GM12878 (cell line): ENCODE results near the gene CFAP53. TPM values are rescaled to one million over a fixed set of nuclear protein-coding genes. Genes with fewer than 3 reads are reported as not detected.

Experiments
- BHLHE40 ChIP-seq, 2 experiments: fragments of 450-650 bp in 1 of 2; IDR thresholded peaks; 2 replicates each; pipeline ENCODE4 v1.6.1; 2011 to 2017; ENCODE audit warnings: low read depth in 2 of 2, borderline replicate concordance in 1 of 2, improper control_type of control experiment in 1 of 2, low read length in 1 of 2, mild to moderate bottlenecking in 1 of 2
- CBX5 ChIP-seq: sonication (generic); IDR thresholded peaks from 2 replicates; pipeline ENCODE4 v1.6.1; 2016; ENCODE audit warnings: low read depth, moderate library complexity, mild to moderate bottlenecking, inconsistent platforms
- E2F4 ChIP-seq: IDR thresholded peaks from 2 replicates; pipeline ENCODE4 v1.6.1; 2012; ENCODE audit warnings: low read depth, low read length, improper control_type of control experiment
- E2F8 ChIP-seq: fragments of 450-650 bp; IDR thresholded peaks from 2 replicates; pipeline ENCODE4 v1.6.1; 2018; ENCODE audit warnings: mild to moderate bottlenecking, low read depth, moderate library complexity; ENCODE audit not compliant: partially characterized antibody
- EP300 ChIP-seq, 2 experiments: fragments of 150-350 bp in 1 of 2; IDR thresholded peaks; 2 replicates each; pipeline ENCODE4 v1.6.1; 2011 to 2012; ENCODE audit warnings: low read depth in 2 of 2, low read length in 2 of 2, borderline replicate concordance in 1 of 2, improper control_type of control experiment in 1 of 2, inconsistent platforms in 1 of 2; ENCODE audit not compliant: control insufficient read depth in 1 of 2
- HDAC2 ChIP-seq: fragments of 200-600 bp; sonication (generic); IDR thresholded peaks from 2 replicates; pipeline ENCODE4 v1.6.1; 2017
- MAX ChIP-seq: IDR thresholded peaks from 2 replicates; pipeline ENCODE4 v1.6.1; 2012; ENCODE audit warnings: low read depth, low read length, improper control_type of control experiment
- MYB ChIP-seq: fragments of 150-350 bp; IDR thresholded peaks from 2 replicates; pipeline ENCODE4 v1.6.1; 2014; ENCODE audit warnings: mild to moderate bottlenecking, low read depth, low read length, borderline replicate concordance
- NR2C1 ChIP-seq: fragments of 450-650 bp; IDR thresholded peaks from 2 replicates; pipeline ENCODE4 v1.6.1; 2017; ENCODE audit warnings: antibody characterized with exemption, mild to moderate bottlenecking, moderate library complexity
- PKNOX1 ChIP-seq: fragments of 450-650 bp; IDR thresholded peaks from 2 replicates; pipeline ENCODE4 v1.6.1; 2016; ENCODE audit warnings: mild to moderate bottlenecking
- RUNX3 ChIP-seq: IDR thresholded peaks from 2 replicates; pipeline ENCODE4 v1.6.1; 2012; ENCODE audit warnings: low read length, inconsistent platforms
- SPI1 ChIP-seq: IDR thresholded peaks from 2 replicates; pipeline ENCODE4 v1.6.1; 2011; ENCODE audit warnings: low read depth, mild to moderate bottlenecking, low read length, moderate library complexity, borderline replicate concordance; ENCODE audit not compliant: insufficient read depth
- STAT1 ChIP-seq: fragments of 450-650 bp; conservative IDR thresholded peaks from 2 replicates; pipeline ENCODE4 v1.6.1; 2014; ENCODE audit warnings: antibody characterized with exemption, mild to moderate bottlenecking
- TCF12 ChIP-seq: IDR thresholded peaks from 2 replicates; pipeline ENCODE4 v1.6.1; 2011; ENCODE audit warnings: low read depth, mild to moderate bottlenecking, low read length
- TCF3 ChIP-seq: IDR thresholded peaks from 2 replicates; pipeline ENCODE4 v1.6.1; 2012; ENCODE audit warnings: low read depth, mild to moderate bottlenecking, low read length, borderline replicate concordance; ENCODE audit not compliant: insufficient read depth
- ZNF207 ChIP-seq: fragments of 450-650 bp; IDR thresholded peaks from 2 replicates; pipeline ENCODE4 v1.6.1; 2014; ENCODE audit warnings: antibody characterized with exemption, mild to moderate bottlenecking, borderline replicate concordance
- ZNF217 ChIP-seq: fragments of 450-650 bp; IDR thresholded peaks from 2 replicates; pipeline ENCODE4 v1.6.1; 2017; ENCODE audit warnings: antibody characterized with exemption, mild to moderate bottlenecking
- ZNF274 ChIP-seq: IDR thresholded peaks from one replicate; pipeline ENCODE4 v1.8.0; 2011; ENCODE audit not compliant: insufficient read length, insufficient read depth
- ZNF687 ChIP-seq: fragments of 450-650 bp; IDR thresholded peaks from 2 replicates; pipeline ENCODE4 v1.6.1; 2017; ENCODE audit warnings: mild to moderate bottlenecking, moderate library complexity
- polyA plus RNA-seq, 11 experiments: library from polyadenylated mRNA; depleted of rRNA in 4 of 11; unstranded in 6 of 11; stranded (reverse) in 5 of 11; fragments of >200 nt; fragmentation: Nextera tagmentation in 4 of 11; fragmentation: Illumina TruSeq in 1 of 11; extraction: Ambion mirVana in 4 of 11; extraction: Trizol in 1 of 11; gene quantifications; 1 replicate in 1 of 11; 2 replicates in 10 of 11; pipeline versions ENCODE4 v1.2.1 to v1.2.3, GENCODE V29; 2011 to 2016; ENCODE audit warnings: inconsistent platforms in 2 of 11, missing spikeins in 2 of 11, low read depth in 1 of 11
- total RNA-seq, 4 experiments: library from RNA; depleted of rRNA in 3 of 4; stranded (reverse); fragments of >200 nt in 3 of 4; fragmentation: Illumina TruSeq in 1 of 4; extraction: Trizol in 1 of 4; gene quantifications; 2 replicates each; pipeline versions ENCODE4 v1.2.1 to v1.2.3, GENCODE V29; 2013 to 2021

CFAP53 gene
- total and polyA plus RNA-seq, 10 of the 15 experiments (the other 5 are each of a cell fraction or from before 2014, with no cell fraction given): 0.05 to 0.31 (median 0.12) TPM; not detected in 1

- TF ChIP-seq EP300 (IDR thresholded peaks at IDR 0.05; ENCODE audit: borderline replicate concordance in 1 of 2, control insufficient read depth in 1 of 2, low read depth in 2 of 2, low read length in 2 of 2) (no peak), CBX5 (no peak), MAX (peak; percentile 79; the same call in 1 of the 2 replicates), ZNF687 (no peak), HDAC2 (no peak), PKNOX1 (peak; percentile 69; the same call in 1 of the 2 replicates), E2F8 (peak; percentile 23), TCF3 (no peak), TCF12 (peak; percentile 35; the same call in 1 of the 2 replicates), STAT1 (peak; percentile 84), BHLHE40 (IDR thresholded peaks at IDR 0.05; ENCODE audit: borderline replicate concordance in 1 of 2, low read depth in 2 of 2, low read length in 1 of 2) (peak; percentile 44 to 46; a peak in 3 of 4 replicates), MYB (no peak), ZNF217 (no peak), ZNF274 (no peak), ZNF207 (peak; percentile 94), RUNX3 (no peak), NR2C1 (peak; percentile 97), SPI1 (peak; percentile 6; the same call in 1 of the 2 replicates), E2F4 (no peak)
Measured at GRCh38 chr18:50287441-50288347, 21.4 kb upstream of the CFAP53 start, which contains the start of gene CXXC1 (continued).
